Psoas muscle (tissue), 8 donors: ENCODE results near the gene LCN1. TPM values are rescaled to one million over a fixed set of nuclear protein-coding genes. Genes with fewer than 3 reads are reported as not detected.

Experiments used
- ATAC-seq, 4 donors: fragments of 200-7000 bp; cut with Tn5 transposase; one replicate each; pipeline ENCODE4 v1.9.1; 2020; ENCODE audit warnings: moderate library complexity in 3 of 4, mild to moderate bottlenecking in 2 of 4
- DNase-seq, 2 donors: peaks; one replicate each; pipeline ENCODE4 v3.0.0-alpha.2; 2020
- H3K27ac ChIP-seq: fragments of 200-600 bp; one replicate; pipeline ENCODE4 v1.8.0; 2022
- H3K27me3 ChIP-seq, 3 donors: fragments of 200-600 bp in 1 of 3; one replicate each; pipeline versions ENCODE4 v1.6.1 to v1.8.0; 2013 to 2022; ENCODE audit warnings: low read length in 2 of 3, mild to moderate bottlenecking in 2 of 3, moderate library complexity in 1 of 3; ENCODE audit not compliant: insufficient read depth in 3 of 3
- H3K36me3 ChIP-seq, 2 donors: fragments of 200-600 bp in 1 of 2; one replicate each; pipeline versions ENCODE4 v1.6.1 to v1.8.0; 2013 to 2022; ENCODE audit warnings: low read depth in 1 of 2, mild to moderate bottlenecking in 1 of 2, moderate library complexity in 1 of 2; ENCODE audit not compliant: insufficient read depth in 1 of 2
- H3K4me1 ChIP-seq: fragments of 200-600 bp; one replicate; pipeline ENCODE4 v1.8.0; 2022
- H3K4me3 ChIP-seq: fragments of 200-600 bp; one replicate; pipeline ENCODE4 v1.8.0; 2022; ENCODE audit warnings: mild to moderate bottlenecking
- H3K9me3 ChIP-seq: fragments of 200-600 bp; one replicate; pipeline ENCODE4 v1.8.0; 2022
- WGBS, 3 donors: extraction: QIAGEN DNeasy Blood & Tissue Kit; methylation state at CpG; one replicate each; pipeline versions ENCODE4 v1.1.6 to v1.1.7; 2013; 5-methylcytosine and 5-hydroxymethylcytosine counted together
- intact Hi-C, 2 donors: fragments of 100-400 bp; cut with DNase I; formaldehyde crosslinking; loops; one replicate each; pipeline versions ENCODE4 v1.11.0 to v1.14.2; 2022
- polyA plus RNA-seq, 3 donors: library from polyadenylated mRNA; stranded (reverse); fragments of 200-250 nt; gene quantifications; one replicate each; pipeline ENCODE4 v1.2.3, GENCODE V29; 2013
- total RNA-seq, 4 donors: library from RNA; stranded (reverse); fragmentation: NEBNext Ultra II Directional in 2 of 4; extraction: Animal tissue kit (Norgen Biotek cat#: 25700) in 2 of 4; gene quantifications; one replicate each; pipeline versions ENCODE4 v1.2.1 to v1.2.4, GENCODE V29; 2021 to 2023
- TF ChIP-seq, protein P1 (sequence below): fragments of 200-600 bp; IDR thresholded peaks from one replicate; pipeline ENCODE4 v1.8.0; 2022; ENCODE audit warnings: antibody characterized with exemption
- donor health status: healthy with polysubstance abuse.
- donor health status: DM: no; HTN: no; CAD: no; lungs with moderate emphysema.
- donor health status: Bipolar disorder and iron deficiency.
- donor health status: healthy.
- donor health status: DM: yes; HTN: yes; CAD: no.
- donor health status: DM: no; HTN: no; CAD: no.
- donor health status: DM: no; HTN: no; CAD: no.
- donor health status: DM: yes; HTN: yes; CAD: no.

The LCN1 gene
- total and polyA plus RNA-seq, 7 donors: 0.71 TPM; not detected in 6

DNA sequence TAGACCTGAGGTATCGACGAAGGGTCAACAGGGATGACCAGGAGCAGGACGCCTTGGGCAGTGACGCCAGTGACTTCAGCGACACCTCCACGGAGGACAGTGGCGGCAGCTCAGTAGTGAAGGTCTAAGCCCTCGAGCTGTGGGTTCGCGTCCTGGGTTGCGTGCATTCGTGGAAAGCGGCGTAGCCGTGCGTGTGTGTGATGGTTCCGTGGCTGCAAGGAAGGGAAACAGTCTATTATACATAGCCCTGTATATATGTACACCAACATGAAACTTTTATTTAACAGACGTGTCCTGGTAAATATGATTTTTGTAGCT, 33.3 kb upstream of the LCN1 start:
- Histone ChIP-seq H3K27me3 (peaks cover 0 to 10% (median 0%) of the 10 kb centered on the region in 3 donors), H3K9me3 (no peaks in the 10 kb centered on the region), H3K36me3 (peaks cover 0 to 19% of the 10 kb centered on the region in 2 donors), H3K27ac (no peak overlapping the region), H3K4me3 (no peak overlapping the region), H3K4me1 (no peaks in the 10 kb centered on the region)
- ATAC-seq (no peak), DNase-seq (no peak)
- TF ChIP-seq, protein P1, sequence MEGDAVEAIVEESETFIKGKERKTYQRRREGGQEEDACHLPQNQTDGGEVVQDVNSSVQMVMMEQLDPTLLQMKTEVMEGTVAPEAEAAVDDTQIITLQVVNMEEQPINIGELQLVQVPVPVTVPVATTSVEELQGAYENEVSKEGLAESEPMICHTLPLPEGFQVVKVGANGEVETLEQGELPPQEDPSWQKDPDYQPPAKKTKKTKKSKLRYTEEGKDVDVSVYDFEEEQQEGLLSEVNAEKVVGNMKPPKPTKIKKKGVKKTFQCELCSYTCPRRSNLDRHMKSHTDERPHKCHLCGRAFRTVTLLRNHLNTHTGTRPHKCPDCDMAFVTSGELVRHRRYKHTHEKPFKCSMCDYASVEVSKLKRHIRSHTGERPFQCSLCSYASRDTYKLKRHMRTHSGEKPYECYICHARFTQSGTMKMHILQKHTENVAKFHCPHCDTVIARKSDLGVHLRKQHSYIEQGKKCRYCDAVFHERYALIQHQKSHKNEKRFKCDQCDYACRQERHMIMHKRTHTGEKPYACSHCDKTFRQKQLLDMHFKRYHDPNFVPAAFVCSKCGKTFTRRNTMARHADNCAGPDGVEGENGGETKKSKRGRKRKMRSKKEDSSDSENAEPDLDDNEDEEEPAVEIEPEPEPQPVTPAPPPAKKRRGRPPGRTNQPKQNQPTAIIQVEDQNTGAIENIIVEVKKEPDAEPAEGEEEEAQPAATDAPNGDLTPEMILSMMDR: no peak
- 95 to 97% (median 97%) methylated on average over 18 of the region's 18 CpGs for WGBS, 3 donors
- intact Hi-C loops: no loop called here

DNA sequence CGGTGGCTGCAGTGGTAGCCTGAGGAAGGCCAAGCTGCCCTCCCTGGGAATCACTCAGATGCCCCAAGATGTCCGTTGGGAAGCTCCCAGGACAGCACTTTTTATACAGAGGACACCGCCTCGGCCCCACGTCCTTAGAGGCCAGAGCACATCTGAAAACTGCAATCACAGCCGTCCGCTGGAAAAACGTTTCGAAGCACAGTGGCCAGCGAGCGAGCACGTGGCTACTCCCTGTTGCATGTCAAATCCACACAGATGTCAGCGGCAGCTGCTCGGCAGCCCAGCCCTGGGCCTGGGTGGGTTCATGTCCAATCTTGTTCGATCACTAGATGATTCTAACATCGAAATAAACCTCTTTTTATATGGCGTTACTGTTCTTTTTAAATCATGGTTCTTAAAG, 32.7 kb upstream of the LCN1 start:
- TF ChIP-seq, protein P1: no peak
- H3K27me3 ChIP-seq: peaks cover 0 to 4% (median 0%) of the 10 kb centered on the region in 3 donors
- H3K4me3 ChIP-seq: no peak overlapping the region
- H3K27ac ChIP-seq: no peak overlapping the region
- ATAC-seq (no peak), DNase-seq (no peak)
- H3K4me1 ChIP-seq: no peaks in the 10 kb centered on the region
- H3K36me3 ChIP-seq: peaks cover 0 to 19% of the 10 kb centered on the region in 2 donors
- WGBS, 3 donors: 73 to 78% (median 77%) methylated on average over 17 of the region's 17 CpGs
- intact Hi-C loops: no loop called here
- H3K9me3 ChIP-seq: no peaks in the 10 kb centered on the region

DNA sequence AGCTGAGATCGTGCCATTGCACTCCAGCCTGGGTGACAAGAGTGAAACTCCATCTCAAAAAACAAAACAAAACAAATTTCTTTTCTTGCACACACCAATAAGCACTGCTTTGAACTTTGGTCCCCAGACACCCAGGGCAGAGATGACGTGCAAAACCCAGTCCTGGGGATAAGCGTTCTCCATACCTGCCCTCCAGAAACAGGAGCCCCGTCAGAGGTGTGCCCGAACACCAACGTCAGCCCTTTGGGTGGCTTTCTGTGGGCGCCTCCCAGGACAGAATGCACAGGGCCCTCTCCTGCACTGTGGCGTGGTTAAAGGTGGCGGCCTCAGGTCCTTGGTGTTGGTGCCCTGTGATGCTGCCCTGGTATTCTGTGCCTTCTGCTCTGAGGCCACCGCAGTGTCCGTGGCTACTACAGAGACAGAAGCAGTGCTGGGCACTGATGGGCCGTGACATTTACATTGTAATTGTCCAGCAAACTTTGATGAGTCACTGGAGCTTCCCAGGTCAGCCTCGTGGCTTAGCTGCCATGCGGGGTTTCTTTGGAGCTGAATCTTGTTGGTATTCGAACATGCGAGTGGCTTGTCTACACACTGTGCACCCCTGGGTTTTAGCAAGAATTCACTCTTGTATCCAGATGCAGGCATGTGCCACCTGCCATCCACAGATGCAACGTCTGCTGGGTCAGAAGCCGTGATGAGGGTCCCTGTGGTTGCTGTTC, 31.9 kb upstream of the LCN1 start:
- DNase-seq: no peak

DNA sequence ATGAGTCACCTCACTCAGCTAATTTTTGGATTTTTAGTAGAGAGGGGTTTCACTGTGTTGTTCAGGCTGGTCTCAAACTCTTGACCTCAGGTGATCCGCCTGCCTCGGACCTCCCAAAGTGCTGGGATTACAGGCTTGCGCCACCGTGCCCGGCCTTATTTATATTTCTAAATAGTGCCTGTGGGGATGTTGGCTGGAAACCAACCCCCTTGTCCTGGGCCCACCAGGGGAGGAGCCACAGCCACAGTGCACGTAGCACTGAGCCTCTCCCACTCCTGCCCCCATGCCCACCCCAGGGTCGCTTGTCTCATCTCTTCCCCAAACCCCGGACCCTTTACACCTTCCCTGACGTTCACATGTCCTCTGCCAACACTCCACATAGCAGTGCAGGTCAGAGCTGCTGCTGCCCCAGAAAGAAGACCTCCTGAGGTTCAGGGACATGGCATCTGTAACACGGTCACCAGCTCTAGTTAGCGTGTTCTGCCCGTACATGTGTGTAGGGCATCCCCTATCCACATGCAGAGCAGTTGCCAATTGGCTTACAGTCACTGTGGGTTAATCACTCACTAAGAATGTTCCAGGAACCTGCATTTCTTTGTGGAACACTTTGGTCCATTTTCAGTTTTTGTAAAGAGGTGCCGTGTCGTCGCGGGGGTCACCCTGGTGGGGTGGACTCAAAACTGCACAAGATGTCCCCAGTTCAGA, 30.9 kb upstream of the LCN1 start:
- Histone ChIP-seq H3K9me3 (no peaks in the 10 kb centered on the region), H3K4me3 (no peak overlapping the region), H3K27ac (no peak overlapping the region), H3K4me1 (no peaks in the 10 kb centered on the region), H3K36me3 (peaks cover 0 to 7% of the 10 kb centered on the region in 2 donors), H3K27me3 (no peaks in the 10 kb centered on the region)
- ATAC-seq (no peak), DNase-seq (no peak)
- WGBS, 3 donors: 85 to 92% (median 86%) methylated on average over 16 of the region's 16 CpGs
- TF ChIP-seq, protein P1: no peak
- intact Hi-C loops: no loop called here

More for the DNA sequence above, 31.9 kb upstream of the LCN1 start:
- TF ChIP-seq, protein P1: no peak
- H3K27ac ChIP-seq: no peak overlapping the region
- no peaks in the 10 kb centered on the region for H3K9me3 ChIP-seq
- WGBS, 3 donors: 88 to 92% (median 88%) methylated on average over 18 of the region's 18 CpGs
- H3K36me3 ChIP-seq: peaks cover 0 to 13% of the 10 kb centered on the region in 2 donors
- intact Hi-C loops: no loop called here
- no peaks in the 10 kb centered on the region for H3K27me3 ChIP-seq
- no peaks in the 10 kb centered on the region for H3K4me1 ChIP-seq
- no peak overlapping the region for H3K4me3 ChIP-seq
- ATAC-seq: no peak
